SK-N-SH treated with all-trans-retinoic acid at 6 μM for 48 hours (cell line): ENCODE results near the gene HABP4.

Source experiments
- ARNTL ChIP-seq: fragments of 450-650 bp; formaldehyde crosslinking; IDR thresholded peaks from 2 replicates; pipeline ENCODE4 v1.5.0; 2020; ENCODE audit warnings: low read depth, mild to moderate bottlenecking, moderate library complexity, borderline replicate concordance
- TCF4 ChIP-seq: fragments of 250-450 bp; sonication (Bioruptor Pico); IDR thresholded peaks from 2 replicates; pipeline ENCODE4 v1.8.0; 2021; ENCODE audit warnings: mild to moderate bottlenecking, moderate library complexity, borderline replicate concordance
- ZC3H10 ChIP-seq: fragments of 250-450 bp; sonication (Bioruptor Pico); IDR thresholded peaks from 2 replicates; pipeline ENCODE4 v1.5.1; 2021; ENCODE audit warnings: mild to moderate bottlenecking, moderate library complexity

DNA sequence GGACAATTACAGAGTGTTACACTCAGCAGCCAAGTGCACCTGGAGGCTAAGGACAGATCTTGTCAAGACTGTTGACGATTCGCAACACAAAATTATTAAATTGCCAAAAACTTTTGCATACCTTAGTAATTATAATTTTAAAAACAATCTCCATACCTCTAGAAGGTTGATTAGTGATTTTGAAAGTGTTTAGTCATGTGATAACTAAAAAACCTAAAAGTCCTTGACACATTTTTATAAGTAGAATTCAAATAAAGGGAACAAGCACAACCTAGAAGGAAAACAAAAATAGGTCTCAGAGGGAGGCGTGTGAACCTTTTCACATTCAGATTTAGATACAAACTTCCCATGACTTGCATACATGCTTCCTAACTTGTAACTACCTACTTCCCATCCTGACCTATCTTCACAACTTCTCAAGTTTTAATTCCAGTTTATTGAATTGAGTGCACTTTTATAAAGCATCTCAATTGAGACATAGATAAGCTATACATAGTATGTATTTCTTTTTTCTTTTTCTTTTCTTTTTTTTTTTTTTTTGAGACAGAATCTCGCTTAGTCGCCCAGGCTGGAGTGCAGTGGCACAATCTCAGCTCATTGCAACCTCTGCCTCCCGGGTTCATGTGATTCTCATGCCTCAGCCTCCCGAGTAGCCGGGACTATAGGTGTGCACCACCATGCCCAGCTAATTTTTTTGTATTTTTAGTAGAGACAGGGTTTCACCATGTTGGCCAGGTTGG lies 37.6 kb upstream of the HABP4 start:
- TF ChIP-seq ARNTL (no peak), ZC3H10 (no peak), TCF4 (CRISPR knock-in tag) (no peak)
